Retina (tissue), 1 donor: Measurements from ENCODE around the gene PDRG1.

Source experiments
- DNase-seq: peaks from one replicate; pipeline ENCODE4 v3.0.0-alpha.2; 2016

PDRG1 gene

GRCh38 chr20:31903627-31904386, 48.0 kb downstream of the PDRG1 start:
- no peak for DNase-seq

DNA sequence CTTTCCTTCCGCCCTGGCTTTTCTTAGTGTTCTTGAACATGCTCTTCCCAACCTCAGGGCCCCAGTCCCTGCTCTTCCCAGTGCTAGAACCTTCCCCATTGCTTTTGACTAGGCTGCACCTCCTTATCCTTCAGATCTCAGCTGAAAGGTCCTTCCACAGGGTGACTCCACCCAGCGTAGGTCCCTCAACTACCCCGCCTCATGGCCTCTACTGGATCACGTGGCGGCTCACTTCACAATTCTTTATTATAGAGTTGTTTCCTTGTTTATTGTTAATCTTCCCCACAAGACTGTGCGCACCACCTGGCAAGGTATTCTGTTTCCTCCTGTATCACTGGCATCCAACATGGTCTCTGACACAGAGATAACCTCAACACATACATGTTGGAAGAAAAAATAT, 50.2 kb downstream of the PDRG1 start:
- no peak for DNase-seq

DNA sequence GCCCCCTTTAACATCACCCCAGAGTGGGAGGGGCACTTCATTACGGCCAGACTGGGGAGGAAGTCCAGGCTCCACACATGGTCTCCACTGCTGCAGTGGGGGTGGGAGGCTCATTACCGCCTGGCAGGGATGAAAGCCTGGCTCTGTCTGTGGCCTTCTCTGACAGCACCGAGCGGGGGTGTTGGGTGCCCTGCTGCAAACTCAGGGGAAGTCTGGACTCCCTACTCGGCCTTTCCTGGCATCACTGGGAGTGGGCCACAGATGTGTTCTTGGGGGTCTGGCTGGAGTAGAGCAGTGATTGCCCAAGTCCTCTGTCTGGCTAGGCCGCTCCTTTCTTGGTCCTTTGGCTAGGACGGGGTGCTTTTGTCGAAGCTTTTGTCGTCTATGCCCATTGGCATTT, 54.3 kb downstream of the PDRG1 start:
- DNase-seq = no peak

DNA sequence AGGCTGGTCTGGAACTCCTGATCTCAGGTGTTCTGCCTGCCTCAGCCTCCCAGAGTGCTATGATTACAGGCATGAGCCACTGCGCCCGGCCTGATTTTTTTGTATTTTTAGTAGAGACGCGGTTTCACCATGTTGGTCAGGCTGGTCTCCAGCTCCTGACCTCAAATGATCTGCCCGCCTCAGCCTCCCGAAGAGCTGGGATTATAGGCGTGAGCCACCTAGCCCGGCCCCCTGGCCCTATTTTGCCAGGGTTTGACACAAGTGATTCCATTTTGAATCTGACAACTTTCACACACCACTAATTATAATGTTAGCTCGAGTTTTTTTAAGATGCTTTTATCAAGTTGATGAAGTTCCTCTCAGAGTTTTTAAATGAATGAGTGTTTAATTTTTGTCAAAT, 55.8 kb downstream of the PDRG1 start:
- no peak for DNase-seq

GRCh38 chr20:31894980-31895675, 56.7 kb downstream of the PDRG1 start:
- no peak for DNase-seq
